ENCODE results near the gene PLXNB2.

The PLXNB2 gene

GRCh38 chr22:50297510-50298265 lies 9.8 kb downstream of the PLXNB2 start:
- no peak for DNase-seq

GRCh38 chr22:50296658-50297490 lies 10.6 kb downstream of the PLXNB2 start:
- DNase-seq = no peak

- no peak for DNase-seq
Measured at GRCh38 chr22:50294319-50294656, 13.2 kb downstream of the PLXNB2 start.

GRCh38 chr22:50293441-50294318 lies 13.8 kb downstream of the PLXNB2 start:
- DNase-seq = no peak

GRCh38 chr22:50292643-50293440 lies 14.6 kb downstream of the PLXNB2 start:
- DNase-seq = no peak

GRCh38 chr22:50289942-50290630 lies 17.4 kb downstream of the PLXNB2 start:
- DNase-seq = no peak

- DNase-seq = no peak
Measured at GRCh38 chr22:50289151-50289941, 18.1 kb downstream of the PLXNB2 start.

GRCh38 chr22:50287731-50288130 lies 19.7 kb downstream of the PLXNB2 start:
- DNase-seq = no peak

- no peak for DNase-seq
Measured at GRCh38 chr22:50286701-50287318, 20.6 kb downstream of the PLXNB2 start.

GRCh38 chr22:50286275-50286674 lies 21.2 kb downstream of the PLXNB2 start:
- DNase-seq = no peak

- no peak for DNase-seq
Measured at GRCh38 chr22:50285568-50286229, 21.7 kb downstream of the PLXNB2 start.

GRCh38 chr22:50284479-50284878 lies 23.0 kb downstream of the PLXNB2 start:
- no peak for DNase-seq

GRCh38 chr22:50283821-50284220 lies 23.6 kb downstream of the PLXNB2 start:
- no peak for DNase-seq

GRCh38 chr22:50282361-50283155 lies 24.9 kb downstream of the PLXNB2 start:
- DNase-seq = no peak

- DNase-seq = no peak
Measured at GRCh38 chr22:50281957-50282356, 25.5 kb downstream of the PLXNB2 start.

GRCh38 chr22:50281384-50281760 lies 26.1 kb downstream of the PLXNB2 start:
- DNase-seq = no peak

GRCh38 chr22:50280708-50281383 lies 26.6 kb downstream of the PLXNB2 start:
- no peak for DNase-seq

GRCh38 chr22:50280022-50280707 lies 27.3 kb downstream of the PLXNB2 start:
- DNase-seq = no peak
